ENCODE measurements around the gene NAGK. TPM values are rescaled to one million over a fixed set of nuclear protein-coding genes. Genes with fewer than 3 reads are reported as not detected.

The NAGK gene
- total and polyA plus RNA-seq, 2 donors (not counting 1 experiment from before 2014, with no cell fraction given), result 221 to 230 TPM

- Histone ChIP-seq H3K79me2 (ENCODE audit: control insufficient read depth, insufficient read depth, low read length) (peaks cover 62% of the 10 kb centered on the region), H3K9me3 (ENCODE audit: control extremely low read depth in 1 of 3, control insufficient read depth in 2 of 3, insufficient read depth in 1 of 3, low read length in 2 of 3) (no peaks in the 10 kb centered on the region), H3K27ac (ENCODE audit: low read length in 2 of 2) (peak overlapping the region; percentile 95 to 99), H3K27me3 (replicated peaks in 1 of 4; ENCODE audit: control extremely low read depth in 1 of 4, control insufficient read depth in 3 of 4, insufficient read depth in 4 of 4, low read length in 3 of 4) (no peaks in the 10 kb centered on the region), H3K36me3 (replicated peaks in 1 of 2; ENCODE audit: control extremely low read depth in 1 of 2, control insufficient read depth in 1 of 2, extremely low read depth in 1 of 2, insufficient read depth in 2 of 2, low read length in 1 of 2) (peaks cover 1 to 47% of the 10 kb centered on the region in 2 experiments), H2AFZ (ENCODE audit: insufficient read depth, low read depth, low read length, poor library complexity, severe bottlenecking) (no peak overlapping the region), H3K4me1 (ENCODE audit: control insufficient read depth in 2 of 2, insufficient read depth in 2 of 2, low read length in 2 of 2) (peaks cover 53 to 54% of the 10 kb centered on the region in 2 donors), H3K4me3 (ENCODE audit: control extremely low read depth in 1 of 5, extremely low read depth in 1 of 5, insufficient read depth in 1 of 5, low read depth in 2 of 5, low read length in 4 of 5) (peak overlapping the region; percentile 11 to 99 (median 45)), H4K20me1 (ENCODE audit: control insufficient read depth, insufficient read depth, low read length, poor library complexity, severe bottlenecking) (no peaks in the 10 kb centered on the region), H3K9ac (ENCODE audit: low read length) (peak overlapping the region; percentile 51), H3K4me2 (replicated peaks; ENCODE audit: low read depth, low read length, poor library complexity, severe bottlenecking) (peak overlapping the region; percentile 96)
- intact Hi-C loops (cut with micrococcal nuclease), result loop anchor here (1.0 to 5.0 kb wide), 3 partner anchors 58 to 1175 kb away; partner anchors contain the start of genes MCEE, MPHOSPH10 and PAIP2B
- no peak for ATAC-seq (ENCODE audit: low read depth)
- no peaks in the 10 kb centered on the region for H3K27me3 Mint-ChIP-seq
- TF ChIP-seq CTCF (IDR thresholded peaks at IDR 0.05), result no peak
- no peak for TF ChIP-seq EZH2 (IDR thresholded peaks at IDR 0.05; ENCODE audit: borderline replicate concordance, insufficient read depth, low read depth, low read length, poor library complexity, severe bottlenecking)
- peak overlapping the region; percentile 100 for H3K27ac Mint-ChIP-seq
- H3K4me1 Mint-ChIP-seq, result peaks cover 64% of the 10 kb centered on the region
- H3K4me3 Mint-ChIP-seq, result peak overlapping the region; percentile 99
- H3K9me3 Mint-ChIP-seq (ENCODE audit: insufficient read depth), result no peaks in the 10 kb centered on the region
- no peak for DNase-seq
- CTCF ChIA-PET, result interaction anchor here (1.2 to 6.7 kb wide), 5 partner anchors 22 to 125 kb away, joined by 3 to 43 read pairs (median 6); partner anchors contain the start of genes MCEE and MPHOSPH10
- POLR2A ChIA-PET, result interaction anchor here (1.2 to 5.9 kb wide), 2 partner anchors 10 to 58 kb away, joined by 5 to 52 read pairs; partner anchors contain the start of genes MCEE and MPHOSPH10
- 100% methylated on average over 3 of the region's 4 CpGs for WGBS (ENCODE audit: insufficient coverage)
These were observed 4.0 kb downstream of the NAGK start for GRCh38 chr2:71072492-71072891.

GRCh38 chr2:71073475-71073874 lies 5.0 kb downstream of the NAGK start:
- CTCF ChIA-PET, result no interaction called here
- no peak for DNase-seq
- TF ChIP-seq EZH2 (IDR thresholded peaks at IDR 0.05; ENCODE audit: borderline replicate concordance, insufficient read depth, low read depth, low read length, poor library complexity, severe bottlenecking) (no peak), CTCF (IDR thresholded peaks at IDR 0.05) (no peak)

More at GRCh38 chr2:71073475-71073874, 5.0 kb downstream of the NAGK start:
- Histone ChIP-seq H3K79me2 (ENCODE audit: control insufficient read depth, insufficient read depth, low read length) (peaks cover 57% of the 10 kb centered on the region), H3K9me3 (ENCODE audit: control extremely low read depth in 1 of 3, control insufficient read depth in 2 of 3, insufficient read depth in 1 of 3, low read length in 2 of 3) (no peaks in the 10 kb centered on the region), H3K4me3 (ENCODE audit: control extremely low read depth in 1 of 5, extremely low read depth in 1 of 5, insufficient read depth in 1 of 5, low read depth in 2 of 5, low read length in 4 of 5) (peak overlapping the region in 1 of 5 experiments; percentile 2), H3K4me1 (ENCODE audit: control insufficient read depth in 2 of 2, insufficient read depth in 2 of 2, low read length in 2 of 2) (peaks cover 49 to 50% of the 10 kb centered on the region in 2 donors), H3K9ac (ENCODE audit: low read length) (no peak overlapping the region), H4K20me1 (ENCODE audit: control insufficient read depth, insufficient read depth, low read length, poor library complexity, severe bottlenecking) (no peaks in the 10 kb centered on the region), H3K36me3 (replicated peaks in 1 of 2; ENCODE audit: control extremely low read depth in 1 of 2, control insufficient read depth in 1 of 2, extremely low read depth in 1 of 2, insufficient read depth in 2 of 2, low read length in 1 of 2) (peaks cover 2 to 55% of the 10 kb centered on the region in 2 experiments), H3K27ac (ENCODE audit: low read length in 2 of 2) (peak overlapping the region; percentile 95 to 99), H3K27me3 (replicated peaks in 1 of 4; ENCODE audit: control extremely low read depth in 1 of 4, control insufficient read depth in 3 of 4, insufficient read depth in 4 of 4, low read length in 3 of 4) (no peaks in the 10 kb centered on the region), H2AFZ (ENCODE audit: insufficient read depth, low read depth, low read length, poor library complexity, severe bottlenecking) (no peak overlapping the region), H3K4me2 (replicated peaks; ENCODE audit: low read depth, low read length, poor library complexity, severe bottlenecking) (peak overlapping the region; percentile 96)
- 82% methylated on average over 4 of the region's 8 CpGs for WGBS (ENCODE audit: insufficient coverage)
- Mint-ChIP-seq H3K9me3 (ENCODE audit: insufficient read depth) (no peaks in the 10 kb centered on the region), H3K4me1 (peaks cover 55% of the 10 kb centered on the region), H3K27me3 (no peaks in the 10 kb centered on the region), H3K27ac (peak overlapping the region; percentile 100), H3K4me3 (peak overlapping the region; percentile 27)
- intact Hi-C loops (cut with micrococcal nuclease), result loop anchor here (5.0 kb wide), 1 partner anchor 1176 kb away; no protein-coding TSS in a partner anchor
- no peak for ATAC-seq (ENCODE audit: low read depth)
- POLR2A ChIA-PET, result no interaction called here
